Tibial nerve (tissue), 4 donors: Measurements from ENCODE around the gene ISM1.

Experiments used
- CTCF ChIP-seq, 5 experiments: fragments of 200-600 bp in 3 of 5; fragments of 450-650 bp in 2 of 5; sonication (generic) in 3 of 5; IDR thresholded peaks; one replicate each; pipeline ENCODE4 v1.5.1; 2016 to 2019; ENCODE audit warnings: antibody characterized with exemption in 5 of 5, mild to moderate bottlenecking in 3 of 5, moderate library complexity in 2 of 5
- EP300 ChIP-seq, 2 donors: sonication (generic); formaldehyde crosslinking; IDR thresholded peaks; one replicate each; pipeline ENCODE4 v1.6.1; 2017; ENCODE audit warnings: antibody characterized with exemption in 2 of 2, mild to moderate bottlenecking in 1 of 2
- POLR2A ChIP-seq, 2 donors: fragments of 450-650 bp; IDR thresholded peaks; one replicate each; pipeline ENCODE4 v1.6.1; 2017; ENCODE audit warnings: antibody characterized with exemption in 2 of 2, mild to moderate bottlenecking in 2 of 2, moderate library complexity in 2 of 2

- TF ChIP-seq CTCF (IDR thresholded peaks at IDR 0.05): no peak
- TF ChIP-seq POLR2A (IDR thresholded peaks at IDR 0.05): no peak
- no peak for TF ChIP-seq EP300 (IDR thresholded peaks at IDR 0.05)
Observed at GRCh38 chr20:13286607-13287006, 65.5 kb downstream of the ISM1 start.
